H9 (cell line): Measurements from ENCODE around the gene DMRTB1. TPM values are rescaled to one million over a fixed set of nuclear protein-coding genes. Genes with fewer than 3 reads are reported as not detected.

Experiments used
- DNase-seq: peaks from one replicate; pipeline ENCODE4 v3.0.0-alpha.2; 2017
- H2AFZ ChIP-seq: one replicate; pipeline ENCODE4 v1.6.1; 2013; ENCODE audit warnings: mild to moderate bottlenecking, low read length, control low read depth, moderate library complexity
- H2AK5ac ChIP-seq: 2 replicates; pipeline ENCODE4 v1.6.1; 2013; ENCODE audit warnings: low read length, control low read depth, mixed read lengths; ENCODE audit not compliant: insufficient read length
- H2BK120ac ChIP-seq: one replicate; pipeline ENCODE4 v1.6.1; 2013; ENCODE audit warnings: low read depth, mild to moderate bottlenecking, low read length, control low read depth, inconsistent platforms; ENCODE audit not compliant: poor library complexity, severe bottlenecking
- H2BK12ac ChIP-seq: 2 replicates; pipeline ENCODE4 v1.6.1; 2013; ENCODE audit warnings: low read length, control low read depth, mixed read lengths, low read depth; ENCODE audit not compliant: insufficient read length
- H2BK15ac ChIP-seq: 2 replicates; pipeline ENCODE4 v1.6.1; 2013; ENCODE audit warnings: low read depth, low read length, control low read depth
- H2BK20ac ChIP-seq: one replicate; pipeline ENCODE4 v1.6.1; 2013; ENCODE audit warnings: low read depth, mild to moderate bottlenecking, low read length, control low read depth, inconsistent platforms; ENCODE audit not compliant: poor library complexity, severe bottlenecking
- H2BK5ac ChIP-seq: 2 replicates; pipeline ENCODE4 v1.6.1; 2013; ENCODE audit warnings: low read length, control low read depth, mixed read lengths; ENCODE audit not compliant: insufficient read length
- H3K14ac ChIP-seq: 2 replicates; pipeline ENCODE4 v1.6.1; 2013; ENCODE audit warnings: low read length, control low read depth; ENCODE audit not compliant: insufficient read depth
- H3K18ac ChIP-seq: 2 replicates; pipeline ENCODE4 v1.6.1; 2013; ENCODE audit warnings: low read depth, mild to moderate bottlenecking, mixed read lengths, low read length, control low read depth; ENCODE audit not compliant: insufficient read length
- H3K23ac ChIP-seq: 2 replicates; pipeline ENCODE4 v1.6.1; 2013; ENCODE audit warnings: low read length, control low read depth, mixed read lengths, low read depth; ENCODE audit not compliant: insufficient read length
- H3K23me2 ChIP-seq: 2 replicates; pipeline ENCODE4 v1.6.1; 2013; ENCODE audit warnings: low read depth, mild to moderate bottlenecking, mixed read lengths, low read length, control low read depth; ENCODE audit not compliant: insufficient read length, poor library complexity, severe bottlenecking
- H3K27ac ChIP-seq: 2 replicates; pipeline ENCODE4 v1.5.1; 2013; ENCODE audit warnings: low read length, control low read depth, mixed read lengths, low read depth; ENCODE audit not compliant: insufficient read length
- H3K27me3 ChIP-seq: 2 replicates; pipeline ENCODE4 v1.6.1; 2013; ENCODE audit warnings: low read length, control low read depth, inconsistent platforms; ENCODE audit not compliant: insufficient read depth
- H3K4ac ChIP-seq: 2 replicates; pipeline ENCODE4 v1.6.1; 2013; ENCODE audit warnings: low read depth, mild to moderate bottlenecking, control low read depth, inconsistent platforms, low read length, moderate library complexity
- H3K4me1 ChIP-seq: 2 replicates; pipeline ENCODE4 v1.6.1; 2013; ENCODE audit warnings: low read length, control low read depth, inconsistent platforms; ENCODE audit not compliant: insufficient read depth
- H3K4me2 ChIP-seq: 2 replicates; pipeline ENCODE4 v1.6.1; 2013; ENCODE audit warnings: low read length, control low read depth, mixed read lengths; ENCODE audit not compliant: insufficient read length, insufficient read depth
- H3K56ac ChIP-seq: 2 replicates; pipeline ENCODE4 v1.6.1; 2013; ENCODE audit warnings: low read depth, mild to moderate bottlenecking, mixed read lengths, low read length, control low read depth; ENCODE audit not compliant: insufficient read length
- H3K79me1 ChIP-seq: 2 replicates; pipeline ENCODE4 v1.6.1; 2013; ENCODE audit warnings: low read depth, mild to moderate bottlenecking, moderate library complexity, low read length, control low read depth, inconsistent platforms; ENCODE audit not compliant: insufficient read depth, poor library complexity, severe bottlenecking
- H3K79me2 ChIP-seq: 2 replicates; pipeline ENCODE4 v1.6.1; 2013; ENCODE audit warnings: low read length, control low read depth, inconsistent platforms; ENCODE audit not compliant: insufficient read depth
- H3K9ac ChIP-seq: 2 replicates; pipeline ENCODE4 v1.6.1; 2013; ENCODE audit warnings: low read length, control low read depth, mixed read lengths; ENCODE audit not compliant: insufficient read length; ENCODE audit errors: extremely low read depth
- H3K9me3 ChIP-seq: one replicate; pipeline ENCODE4 v1.6.1; 2013; ENCODE audit warnings: low read depth, low read length, inconsistent platforms; ENCODE audit not compliant: control insufficient read depth
- H3T11ph ChIP-seq: one replicate; pipeline ENCODE4 v1.6.1; 2013; ENCODE audit warnings: mild to moderate bottlenecking, low read length, control low read depth, inconsistent platforms
- H4K20me1 ChIP-seq: one replicate; pipeline ENCODE4 v1.6.1; 2013; ENCODE audit not compliant: control insufficient read depth, insufficient read length, insufficient read depth
- H4K5ac ChIP-seq: 2 replicates; pipeline ENCODE4 v1.6.1; 2013; ENCODE audit warnings: low read depth, mild to moderate bottlenecking, mixed read lengths, low read length, control low read depth; ENCODE audit not compliant: insufficient read length
- H4K8ac ChIP-seq: replicated peaks from 2 replicates; pipeline ENCODE4 v1.6.1; 2013; ENCODE audit warnings: low read length, control low read depth, mixed read lengths, low read depth; ENCODE audit not compliant: insufficient read length
- H4K91ac ChIP-seq: 2 replicates; pipeline ENCODE4 v1.6.1; 2013; ENCODE audit warnings: low read depth, mild to moderate bottlenecking, moderate library complexity, mixed read lengths, low read length, control low read depth; ENCODE audit not compliant: insufficient read length
- H3K27ac Mint-ChIP-seq, 3 experiments: 2 replicates in 2 of 3; 3 replicates in 1 of 3; pipeline ENCODE4 v1.8.0; 2020 to 2021; ENCODE audit warnings: mixed read lengths in 3 of 3, mild to moderate bottlenecking in 1 of 3, moderate library complexity in 1 of 3
- H3K27me3 Mint-ChIP-seq: 2 replicates; pipeline ENCODE4 v1.8.0; 2021; ENCODE audit warnings: low read depth, mild to moderate bottlenecking, moderate library complexity, mixed read lengths
- H3K36me3 Mint-ChIP-seq, 3 experiments: 2 replicates in 2 of 3; 3 replicates in 1 of 3; pipeline ENCODE4 v1.8.0; 2020 to 2021; ENCODE audit warnings: low read depth in 3 of 3, mixed read lengths in 3 of 3; ENCODE audit not compliant: insufficient read depth in 1 of 3
- H3K4me1 Mint-ChIP-seq, 2 experiments: 2 replicates each; pipeline ENCODE4 v1.8.0; 2020; ENCODE audit warnings: mixed read lengths in 2 of 2
- H3K4me3 Mint-ChIP-seq, 2 experiments: 2 replicates in 1 of 2; 3 replicates in 1 of 2; pipeline ENCODE4 v1.8.0; 2020 to 2021; ENCODE audit warnings: mild to moderate bottlenecking in 2 of 2, mixed read lengths in 2 of 2, moderate library complexity in 1 of 2
- H3K9me3 Mint-ChIP-seq, 2 experiments: 2 replicates in 1 of 2; 3 replicates in 1 of 2; pipeline ENCODE4 v1.8.0; 2020; ENCODE audit warnings: mild to moderate bottlenecking in 2 of 2, mixed read lengths in 2 of 2, moderate library complexity in 1 of 2
- WGBS: extraction: QIAGEN DNeasy Blood & Tissue Kit; methylation state at CpG from one replicate; pipeline ENCODE4 v1.1.7; 2013; ENCODE audit warnings: missing lambda C conversion rate, low lambda C conversion rate, mixed read lengths; ENCODE audit not compliant: insufficient read length; ENCODE audit errors: extremely low coverage; 5-methylcytosine and 5-hydroxymethylcytosine counted together
- total RNA-seq: library from RNA; stranded (reverse); gene quantifications from 2 replicates; pipeline ENCODE4 v1.2.1, GENCODE V29; 2021
- TF ChIP-seq, protein P1 (sequence below): fragments of 200-600 bp; sonication (generic); conservative IDR thresholded peaks from 3 replicates; pipeline ENCODE4 v1.8.0; 2021; ENCODE audit warnings: antibody characterized with exemption, mild to moderate bottlenecking

Gene DMRTB1
- total RNA-seq, 1 experiment from 2014 or later = not detected

GRCh38 chr1:53504901-53505300 lies 45.7 kb downstream of the DMRTB1 start:
- no peak overlapping the region for H2AFZ ChIP-seq
- H4K20me1 ChIP-seq = peaks cover 3% of the 10 kb centered on the region
- no peaks in the 10 kb centered on the region for H3K23me2 ChIP-seq
- no peak overlapping the region for H4K5ac ChIP-seq
- H2BK20ac ChIP-seq = no peak overlapping the region
- H2AK5ac ChIP-seq = no peak overlapping the region
- no peak overlapping the region for H3K4me2 ChIP-seq
- no peaks in the 10 kb centered on the region for H3K27me3 ChIP-seq
- Mint-ChIP-seq H3K4me3 (no peak overlapping the region), H3K36me3 (no peaks in the 10 kb centered on the region), H3K27me3 (peaks cover 12% of the 10 kb centered on the region), H3K27ac (no peak overlapping the region), H3K9me3 (no peaks in the 10 kb centered on the region; a peak in 1 of 5 replicates), H3K4me1 (peaks cover 15 to 47% of the 10 kb centered on the region in 2 experiments)
- peaks cover 3% of the 10 kb centered on the region; the same call in 1 of the 2 replicates for H3K4me1 ChIP-seq
- H2BK5ac ChIP-seq = no peak overlapping the region
- WGBS = no CpG with 5 or more reads among the region's 9 CpGs
- TF ChIP-seq, protein P1, sequence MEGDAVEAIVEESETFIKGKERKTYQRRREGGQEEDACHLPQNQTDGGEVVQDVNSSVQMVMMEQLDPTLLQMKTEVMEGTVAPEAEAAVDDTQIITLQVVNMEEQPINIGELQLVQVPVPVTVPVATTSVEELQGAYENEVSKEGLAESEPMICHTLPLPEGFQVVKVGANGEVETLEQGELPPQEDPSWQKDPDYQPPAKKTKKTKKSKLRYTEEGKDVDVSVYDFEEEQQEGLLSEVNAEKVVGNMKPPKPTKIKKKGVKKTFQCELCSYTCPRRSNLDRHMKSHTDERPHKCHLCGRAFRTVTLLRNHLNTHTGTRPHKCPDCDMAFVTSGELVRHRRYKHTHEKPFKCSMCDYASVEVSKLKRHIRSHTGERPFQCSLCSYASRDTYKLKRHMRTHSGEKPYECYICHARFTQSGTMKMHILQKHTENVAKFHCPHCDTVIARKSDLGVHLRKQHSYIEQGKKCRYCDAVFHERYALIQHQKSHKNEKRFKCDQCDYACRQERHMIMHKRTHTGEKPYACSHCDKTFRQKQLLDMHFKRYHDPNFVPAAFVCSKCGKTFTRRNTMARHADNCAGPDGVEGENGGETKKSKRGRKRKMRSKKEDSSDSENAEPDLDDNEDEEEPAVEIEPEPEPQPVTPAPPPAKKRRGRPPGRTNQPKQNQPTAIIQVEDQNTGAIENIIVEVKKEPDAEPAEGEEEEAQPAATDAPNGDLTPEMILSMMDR = no peak
- no peak overlapping the region for H3K9ac ChIP-seq
- no peak overlapping the region for H3K4ac ChIP-seq
- no peaks in the 10 kb centered on the region for H3K79me1 ChIP-seq
- no peak overlapping the region for H3K56ac ChIP-seq
- no peak overlapping the region for H3K27ac ChIP-seq
- H2BK15ac ChIP-seq = no peak overlapping the region
- no peak overlapping the region for H4K8ac ChIP-seq
- DNase-seq = no peak
- no peak overlapping the region for H3K14ac ChIP-seq
- H4K91ac ChIP-seq = no peak overlapping the region
- no peak overlapping the region for H2BK12ac ChIP-seq
- H3T11ph ChIP-seq = no peak overlapping the region
- H3K18ac ChIP-seq = no peak overlapping the region
- no peak overlapping the region for H3K23ac ChIP-seq
- no peaks in the 10 kb centered on the region for H3K9me3 ChIP-seq
- no peaks in the 10 kb centered on the region for H3K79me2 ChIP-seq
- H2BK120ac ChIP-seq = no peak overlapping the region
